ENCODE measurements around the gene ARID5A. TPM values are rescaled to one million over a fixed set of nuclear protein-coding genes. Genes with fewer than 3 reads are reported as not detected.

ARID5A gene
- total RNA-seq, 3 donors from 2014 or later: 4.8 to 17.6 (median 10.3) TPM

DNA sequence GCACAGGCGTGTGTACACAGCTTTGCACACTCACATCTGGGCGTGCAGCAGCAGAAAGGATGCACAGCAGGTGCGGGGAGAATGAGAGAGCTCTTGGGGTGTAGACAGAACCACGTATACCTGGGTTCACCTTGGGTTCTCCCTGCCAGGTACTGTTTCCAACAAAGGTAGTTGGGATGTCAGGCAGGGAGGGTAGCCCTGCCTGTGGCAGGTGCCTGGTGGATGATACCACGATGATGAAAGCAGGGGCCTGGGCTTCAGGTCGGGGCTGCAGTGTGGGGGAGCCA is 6.5 kb upstream of the ARID5A start:
- TF ChIP-seq, protein P1, sequence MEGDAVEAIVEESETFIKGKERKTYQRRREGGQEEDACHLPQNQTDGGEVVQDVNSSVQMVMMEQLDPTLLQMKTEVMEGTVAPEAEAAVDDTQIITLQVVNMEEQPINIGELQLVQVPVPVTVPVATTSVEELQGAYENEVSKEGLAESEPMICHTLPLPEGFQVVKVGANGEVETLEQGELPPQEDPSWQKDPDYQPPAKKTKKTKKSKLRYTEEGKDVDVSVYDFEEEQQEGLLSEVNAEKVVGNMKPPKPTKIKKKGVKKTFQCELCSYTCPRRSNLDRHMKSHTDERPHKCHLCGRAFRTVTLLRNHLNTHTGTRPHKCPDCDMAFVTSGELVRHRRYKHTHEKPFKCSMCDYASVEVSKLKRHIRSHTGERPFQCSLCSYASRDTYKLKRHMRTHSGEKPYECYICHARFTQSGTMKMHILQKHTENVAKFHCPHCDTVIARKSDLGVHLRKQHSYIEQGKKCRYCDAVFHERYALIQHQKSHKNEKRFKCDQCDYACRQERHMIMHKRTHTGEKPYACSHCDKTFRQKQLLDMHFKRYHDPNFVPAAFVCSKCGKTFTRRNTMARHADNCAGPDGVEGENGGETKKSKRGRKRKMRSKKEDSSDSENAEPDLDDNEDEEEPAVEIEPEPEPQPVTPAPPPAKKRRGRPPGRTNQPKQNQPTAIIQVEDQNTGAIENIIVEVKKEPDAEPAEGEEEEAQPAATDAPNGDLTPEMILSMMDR (IDR thresholded peaks at IDR 0.05): no peak
- intact Hi-C loops (cut with DNase I, micrococcal nuclease): no loop called here
- DNase-seq (peak in 1 of 3 donors; percentile 32), ATAC-seq (no peak)
- Histone ChIP-seq H3K4me1 (ENCODE audit: low read depth) (peaks cover 32% of the 10 kb centered on the region), H3K9me3 (no peaks in the 10 kb centered on the region), H3K36me3 (ENCODE audit: low read depth) (no peaks in the 10 kb centered on the region), H3K4me3 (no peak overlapping the region)

DNA sequence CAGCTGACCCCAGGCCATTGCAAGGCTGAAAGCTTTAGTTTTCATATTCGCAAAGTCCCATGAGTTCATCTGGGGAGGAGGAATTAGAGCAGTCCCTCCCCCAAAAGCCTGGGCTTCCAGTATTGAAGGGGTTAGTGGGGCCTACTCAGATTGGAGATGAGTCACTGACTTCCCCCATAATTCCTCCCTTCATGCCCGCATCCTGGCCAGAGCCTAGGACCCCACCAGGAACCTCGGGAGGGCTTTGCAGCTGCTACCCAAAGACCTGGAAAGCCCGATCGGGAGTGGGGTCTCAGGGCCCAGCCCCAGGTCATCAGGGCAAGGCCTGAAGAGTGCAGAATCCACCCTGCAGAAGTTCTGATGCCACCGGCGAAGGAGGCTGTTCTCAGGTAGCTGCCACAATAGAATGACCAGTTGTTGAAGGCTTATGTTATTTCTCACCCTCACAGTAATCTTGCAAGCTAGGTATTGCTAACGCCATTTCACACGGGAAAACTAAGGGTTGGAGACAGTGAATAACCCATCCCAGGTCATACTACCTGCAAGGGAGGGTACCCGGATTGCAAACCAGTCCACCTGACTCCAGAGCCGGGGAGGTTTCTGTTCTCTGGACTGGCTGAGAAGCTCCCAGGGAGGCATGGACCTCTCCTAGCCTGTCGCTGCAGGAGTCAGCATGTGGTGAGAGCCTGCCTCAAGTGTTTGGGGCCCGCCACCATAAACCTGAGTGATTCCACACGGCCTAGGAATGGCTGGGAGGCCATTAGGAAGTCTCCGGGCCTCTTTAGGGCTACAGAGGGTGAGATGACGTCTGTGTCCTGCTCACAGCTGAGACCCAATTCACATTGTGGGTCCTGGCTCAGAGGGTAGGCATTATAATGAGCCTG is 5.8 kb upstream of the ARID5A start:
- intact Hi-C loops (cut with DNase I, micrococcal nuclease): no loop called here

DNA sequence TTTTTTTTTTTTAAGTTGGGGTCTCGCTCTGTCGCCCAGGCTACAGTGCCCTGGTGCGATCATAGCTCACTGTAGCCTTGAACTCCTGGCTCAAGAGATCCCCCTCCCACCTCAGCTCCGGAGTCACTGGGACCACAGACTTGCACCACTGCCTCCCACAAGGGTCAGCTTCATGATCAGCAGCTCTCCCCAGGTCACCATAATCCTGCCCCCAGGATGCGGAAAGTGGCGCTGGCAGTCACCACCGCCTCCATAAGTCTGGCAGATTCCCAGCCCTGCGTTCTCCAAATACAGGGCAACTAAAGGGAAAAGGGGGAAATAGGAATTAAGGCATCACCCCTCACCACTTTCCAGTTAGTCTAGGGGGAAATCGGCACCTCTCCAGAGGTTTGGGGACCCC is 5.2 kb upstream of the ARID5A start:
- ATAC-seq (no peak), DNase-seq (peak in 2 of 3 donors; percentile 31 to 48)
- no peaks in the 10 kb centered on the region for H3K36me3 ChIP-seq (ENCODE audit: low read depth)
- H3K4me1 ChIP-seq (ENCODE audit: low read depth): peaks cover 40% of the 10 kb centered on the region
- H3K4me3 ChIP-seq: no peak overlapping the region
- intact Hi-C loops (cut with DNase I, micrococcal nuclease): no loop called here
- no peaks in the 10 kb centered on the region for H3K9me3 ChIP-seq
- TF ChIP-seq, protein P1 (IDR thresholded peaks at IDR 0.05): no peak

More for the DNA sequence above, 5.8 kb upstream of the ARID5A start:
- DNase-seq: peak in 2 of 3 donors; percentile 30 to 46
- Histone ChIP-seq H3K36me3 (ENCODE audit: low read depth) (no peaks in the 10 kb centered on the region), H3K9me3 (no peaks in the 10 kb centered on the region), H3K4me3 (no peak overlapping the region), H3K4me1 (ENCODE audit: low read depth) (peaks cover 35% of the 10 kb centered on the region)
- ATAC-seq: no peak
- TF ChIP-seq, protein P1 (IDR thresholded peaks at IDR 0.05): no peak

DNA sequence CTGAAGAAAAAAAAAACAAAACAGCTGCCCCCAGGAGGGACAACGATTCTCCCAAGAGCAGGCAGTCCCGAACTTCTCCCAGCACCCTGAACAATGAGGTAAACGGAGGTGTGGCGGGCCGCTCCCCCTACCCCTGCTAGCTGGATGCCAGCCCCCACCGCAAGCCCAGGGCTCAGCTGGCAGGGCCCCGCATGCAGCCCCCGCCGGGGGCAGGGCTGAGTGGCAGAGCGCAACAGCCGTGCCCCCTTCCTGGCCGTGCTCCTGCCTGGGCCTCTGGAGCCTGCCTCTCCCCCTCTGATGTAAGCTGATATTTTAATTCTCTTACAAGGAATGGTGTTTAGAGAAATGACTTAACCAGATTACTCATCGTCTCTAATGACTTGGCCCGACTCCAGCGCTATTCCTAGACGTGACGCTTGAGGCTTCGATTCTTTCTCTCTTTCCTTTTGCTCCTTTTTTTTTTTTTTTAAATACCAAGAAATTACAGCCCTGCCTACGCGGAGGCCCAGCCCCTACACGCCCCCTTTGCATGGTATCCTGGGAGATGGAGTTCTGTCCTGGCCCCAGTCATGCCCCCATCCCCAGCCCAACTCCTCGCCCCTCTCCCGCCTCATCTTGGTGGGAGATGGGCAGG is 4.6 kb upstream of the ARID5A start:
- Histone ChIP-seq H3K36me3 (ENCODE audit: low read depth) (no peaks in the 10 kb centered on the region), H3K4me3 (no peak overlapping the region), H3K4me1 (ENCODE audit: low read depth) (peaks cover 40% of the 10 kb centered on the region), H3K9me3 (no peaks in the 10 kb centered on the region)
- TF ChIP-seq, protein P1 (IDR thresholded peaks at IDR 0.05): no peak
- ATAC-seq (peak; percentile 65), DNase-seq (peak; percentile 83 to 98 (median 87))
- intact Hi-C loops (cut with DNase I, micrococcal nuclease): no loop called here

DNA sequence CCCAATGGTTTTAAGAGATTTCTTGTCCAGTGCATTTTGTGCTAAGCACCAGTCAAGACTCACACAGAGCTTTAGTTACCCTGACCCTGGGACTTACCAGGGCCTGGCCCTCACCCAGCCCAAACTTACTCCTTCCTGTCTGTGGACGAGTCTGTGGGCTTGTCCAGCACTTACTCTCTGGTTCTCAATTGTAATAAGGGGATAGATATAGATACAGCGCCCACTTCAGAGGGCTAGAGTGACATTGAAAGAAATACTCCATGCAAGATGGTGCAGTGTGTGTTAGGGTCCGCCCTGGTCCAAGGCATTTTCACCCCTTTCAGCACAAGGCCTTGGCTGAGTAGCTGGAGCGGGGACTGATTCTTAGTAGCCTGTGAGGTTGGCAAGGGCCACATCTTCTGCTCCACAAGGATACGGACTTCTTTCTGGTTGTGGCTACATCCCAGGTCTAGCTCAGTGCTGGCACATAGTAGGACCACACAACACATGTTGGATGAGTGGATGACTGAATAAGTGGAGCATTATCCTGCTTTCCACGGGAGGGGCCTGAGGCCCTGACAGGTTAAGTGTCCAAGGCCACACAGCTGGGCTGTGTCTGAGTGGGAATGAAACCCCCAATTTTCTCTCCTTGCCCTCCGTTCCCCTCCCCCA is 3.8 kb upstream of the ARID5A start:
- peak in 1 of 3 donors; percentile 46 for DNase-seq
- H3K9me3 ChIP-seq: no peaks in the 10 kb centered on the region
- intact Hi-C loops (cut with DNase I, micrococcal nuclease): no loop called here
- H3K4me3 ChIP-seq: no peak overlapping the region
- no peak for ATAC-seq
- TF ChIP-seq, protein P1 (IDR thresholded peaks at IDR 0.05): no peak
- H3K36me3 ChIP-seq (ENCODE audit: low read depth): no peaks in the 10 kb centered on the region
- H3K4me1 ChIP-seq (ENCODE audit: low read depth): peaks cover 42% of the 10 kb centered on the region

Data from mucosa of descending colon (tissue), 3 donors.